HG03565 (cell line): ENCODE data around the gene FMN1.

Experiments
- ATAC-seq: cut with Tn5 transposase; IDR thresholded peaks from one replicate; pipeline ENCODE4 v1.9.1; 2021; ENCODE audit warnings: mild to moderate bottlenecking, moderate library complexity; ENCODE audit not compliant: unreplicated experiment

Gene FMN1

DNA sequence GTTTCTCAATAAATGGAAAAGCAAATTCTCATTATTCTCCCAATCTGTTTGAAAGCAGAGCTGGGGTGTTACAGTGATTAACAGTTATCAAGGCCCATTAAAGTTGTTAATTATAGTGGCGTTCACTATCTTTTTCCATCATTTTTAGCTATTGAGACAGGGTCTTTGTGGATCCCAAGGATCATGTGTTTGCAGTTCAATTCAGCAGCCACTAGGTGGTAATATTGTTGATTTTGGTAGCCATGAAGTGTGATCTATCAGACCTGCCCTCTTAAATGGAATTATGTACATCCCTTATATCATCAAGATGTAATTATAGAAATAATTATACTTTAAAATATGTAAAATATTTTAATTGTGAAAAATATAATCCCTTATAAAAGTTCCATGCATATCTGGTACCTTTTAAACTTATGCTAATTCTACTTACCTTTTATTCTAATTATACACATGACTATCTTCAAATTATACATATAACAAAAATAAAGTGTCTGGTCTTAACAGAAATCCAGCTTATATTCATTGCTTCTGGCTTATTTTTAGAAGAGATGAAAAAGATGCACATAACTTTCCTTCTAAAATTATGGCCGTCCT, 350.3 kb downstream of the FMN1 start:
- no peak for ATAC-seq

DNA sequence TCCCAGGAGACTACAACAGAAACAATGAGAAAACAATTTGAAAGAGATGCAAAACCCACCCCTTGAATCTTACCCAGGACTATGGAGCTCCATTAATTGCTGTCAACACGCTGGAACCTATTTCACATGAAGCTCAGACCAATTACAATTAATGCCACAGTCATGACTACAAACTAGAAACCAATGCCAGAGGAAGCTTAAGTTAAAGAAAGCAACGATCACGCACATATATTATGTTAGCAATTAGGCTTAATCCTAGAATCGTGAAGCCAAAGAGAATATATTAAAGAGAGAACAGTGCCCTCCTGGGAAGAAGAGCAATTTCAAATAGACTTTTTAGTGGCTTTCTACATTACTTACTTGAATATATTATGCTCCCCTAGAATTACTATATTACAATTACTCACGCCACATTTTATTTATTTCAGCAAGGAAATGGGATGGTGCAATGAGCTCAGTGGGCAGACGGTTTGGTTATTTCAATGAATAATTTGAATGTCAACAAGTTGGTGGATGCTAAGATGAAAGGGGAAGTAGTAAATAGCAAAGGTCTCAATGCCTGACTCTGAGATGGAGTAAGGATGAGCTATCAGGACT, 351.2 kb downstream of the FMN1 start:
- no peak for ATAC-seq

DNA sequence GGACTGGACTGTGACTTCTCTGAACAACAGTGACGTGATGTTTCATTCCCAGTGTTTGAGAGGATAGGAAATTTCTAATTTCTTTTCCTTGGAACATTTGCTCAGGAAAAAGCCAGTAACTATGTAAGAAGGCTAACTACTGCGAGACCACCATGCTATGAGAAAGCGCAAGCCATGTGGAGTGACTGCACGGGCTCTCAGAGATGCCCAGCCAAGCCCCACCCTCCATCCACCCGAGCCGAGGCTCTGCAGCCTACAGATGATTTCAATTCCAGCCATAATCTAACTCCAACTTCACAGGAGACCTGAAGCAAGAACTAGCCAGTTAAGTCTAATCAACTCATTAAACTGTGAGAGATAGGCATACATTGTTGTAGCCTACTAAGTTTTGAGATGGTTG, 352.4 kb downstream of the FMN1 start:
- no peak for ATAC-seq

DNA sequence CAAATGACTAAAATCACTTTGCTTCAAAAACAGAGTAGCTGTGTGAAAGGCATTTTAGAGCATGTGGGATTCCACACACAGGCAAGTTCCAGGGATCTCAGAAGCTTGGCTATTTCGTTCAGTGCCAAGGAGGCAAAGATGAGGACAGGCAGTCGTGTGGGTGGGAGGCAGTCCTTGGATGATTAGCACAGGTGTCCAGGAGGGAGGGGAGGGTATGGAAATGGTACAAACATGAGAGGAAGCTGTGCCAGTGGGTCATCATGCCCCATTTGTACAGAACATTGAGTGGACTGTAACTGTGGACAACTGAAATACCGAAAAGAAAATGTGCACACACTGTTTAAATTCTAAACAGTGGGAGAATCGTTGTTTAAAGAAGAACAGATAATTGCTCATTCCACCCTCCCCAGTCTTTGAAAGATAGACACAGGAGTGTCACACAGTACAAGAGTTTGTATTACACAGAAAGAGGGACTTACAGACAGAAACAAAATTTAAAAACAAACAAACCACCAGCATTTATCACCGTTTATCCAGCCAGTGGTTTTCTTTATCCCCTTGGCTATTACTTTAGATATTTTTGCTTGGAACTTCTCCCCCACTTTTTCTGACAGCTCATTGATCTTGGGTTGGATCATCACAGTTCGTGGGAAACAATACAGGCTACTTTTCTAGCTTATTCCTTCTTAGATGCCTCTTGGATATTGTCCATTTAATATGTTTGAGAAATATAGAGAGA, 353.8 kb downstream of the FMN1 start:
- no peak for ATAC-seq

DNA sequence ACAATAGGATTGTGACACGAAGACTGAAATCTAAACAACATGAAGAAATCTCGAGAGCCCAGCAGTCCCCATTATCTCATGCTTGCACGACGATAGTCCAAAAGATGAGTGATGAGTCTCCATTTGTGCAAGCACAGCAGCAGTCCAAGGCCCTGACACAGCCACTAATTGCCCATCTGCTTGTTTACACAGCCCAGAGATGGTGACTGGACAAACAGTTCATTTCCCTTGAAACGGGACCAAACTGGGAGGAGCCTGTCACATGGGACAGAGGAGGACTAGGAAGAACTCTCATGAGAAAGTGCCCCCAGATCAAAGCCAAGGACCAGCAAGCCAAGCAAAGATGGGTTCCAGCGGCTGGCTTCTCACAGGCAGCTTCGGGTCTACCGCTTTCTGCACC, 355.7 kb downstream of the FMN1 start:
- ATAC-seq, result no peak

DNA sequence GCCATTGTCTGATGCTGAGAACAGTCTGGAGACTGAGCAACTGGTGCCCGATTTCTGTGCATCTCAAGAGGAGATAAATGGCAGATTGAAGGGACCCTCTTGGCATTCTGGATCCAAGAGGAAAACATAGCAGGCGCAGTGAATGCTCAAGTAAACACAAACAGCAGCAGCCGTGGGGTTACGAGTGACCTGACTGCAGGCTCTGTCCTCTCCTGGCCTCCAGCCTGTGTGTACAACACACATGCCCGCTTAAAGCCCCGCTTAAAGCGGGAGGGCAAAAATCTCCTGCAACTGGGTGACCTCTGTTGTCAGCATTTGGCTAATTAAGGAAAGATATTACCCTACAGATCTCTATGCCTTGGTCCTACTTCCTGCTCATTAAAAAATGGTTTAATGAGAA, 356.2 kb downstream of the FMN1 start:
- no peak for ATAC-seq

DNA sequence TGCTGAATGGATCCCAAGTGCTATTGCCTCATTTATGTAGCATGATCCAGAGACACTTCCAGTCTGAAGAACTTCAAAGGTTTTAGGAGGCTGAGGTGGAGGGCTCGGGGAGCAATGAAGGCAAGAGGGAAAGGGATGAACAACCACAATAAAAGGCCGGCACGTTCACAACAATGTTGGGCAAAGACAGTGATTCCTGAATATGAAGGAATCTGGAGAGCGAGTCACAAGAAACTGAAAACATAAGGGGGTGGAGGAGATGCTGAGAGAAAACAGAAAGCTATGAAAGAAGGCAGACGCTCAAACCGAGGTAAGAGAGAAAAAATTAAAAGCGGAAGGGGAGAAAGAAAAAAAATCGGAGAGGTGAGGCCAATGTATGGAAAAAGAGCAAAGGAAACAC, 356.6 kb downstream of the FMN1 start:
- ATAC-seq, result no peak

DNA sequence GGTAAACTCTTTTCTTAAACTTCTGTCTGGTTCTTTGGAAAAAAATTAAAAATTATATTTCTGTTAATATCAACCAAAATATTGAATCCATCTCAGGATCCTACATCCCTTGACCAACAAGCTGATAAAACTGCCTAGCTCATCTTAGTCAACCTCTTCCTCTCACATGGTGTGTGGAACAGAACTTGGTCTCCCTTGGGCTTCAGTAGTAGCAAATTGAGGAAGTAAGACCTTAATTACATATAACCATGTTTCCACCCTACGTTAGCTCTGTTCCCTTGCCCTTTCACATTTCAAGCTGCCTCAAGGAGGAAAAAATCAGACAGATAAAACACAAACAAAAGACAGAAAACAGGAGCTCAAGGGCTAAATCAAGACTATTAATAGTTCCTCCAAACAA, 360.4 kb downstream of the FMN1 start:
- ATAC-seq, result peak; percentile 93

DNA sequence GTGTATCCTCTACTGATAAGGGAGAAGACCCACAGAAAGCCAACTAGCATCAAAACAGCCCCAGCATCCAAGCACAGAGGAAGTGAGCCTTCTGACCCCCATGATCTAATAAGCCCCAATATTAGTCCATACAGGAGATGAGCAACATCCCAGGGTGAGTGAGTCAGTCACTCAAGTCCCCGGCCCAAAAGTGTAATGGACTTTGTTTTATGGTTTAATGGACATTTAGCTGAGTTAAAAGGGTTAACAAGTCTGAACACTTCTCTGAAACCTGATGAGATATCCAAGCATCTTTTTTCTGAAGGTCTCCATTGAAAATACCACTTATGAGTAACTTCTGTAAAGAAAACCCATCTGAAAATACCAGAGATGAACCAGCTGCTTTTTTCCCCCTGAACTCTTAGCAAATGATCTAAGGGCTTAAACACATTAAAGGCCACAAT, 361.1 kb downstream of the FMN1 start:
- ATAC-seq, result no peak

DNA sequence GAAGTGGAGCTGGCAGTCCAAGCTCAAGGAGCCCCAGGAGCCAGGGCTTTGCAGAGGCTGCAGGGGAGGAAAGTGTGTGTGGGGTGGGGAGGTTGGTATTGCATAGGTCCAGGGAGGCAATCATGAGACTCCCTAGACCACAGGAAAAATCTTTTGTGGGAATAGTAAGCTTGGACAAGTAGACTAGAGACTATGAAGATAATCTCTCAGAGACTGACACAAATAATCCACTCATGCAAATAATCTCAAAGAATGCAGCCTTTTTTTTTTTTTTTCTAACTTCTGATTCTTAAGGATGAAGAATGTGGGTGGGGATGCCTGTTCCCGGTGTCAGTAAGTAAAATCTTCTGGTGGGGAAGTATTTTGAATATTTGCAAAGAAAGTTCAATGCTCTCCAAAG, 363.0 kb downstream of the FMN1 start:
- ATAC-seq, result no peak

DNA sequence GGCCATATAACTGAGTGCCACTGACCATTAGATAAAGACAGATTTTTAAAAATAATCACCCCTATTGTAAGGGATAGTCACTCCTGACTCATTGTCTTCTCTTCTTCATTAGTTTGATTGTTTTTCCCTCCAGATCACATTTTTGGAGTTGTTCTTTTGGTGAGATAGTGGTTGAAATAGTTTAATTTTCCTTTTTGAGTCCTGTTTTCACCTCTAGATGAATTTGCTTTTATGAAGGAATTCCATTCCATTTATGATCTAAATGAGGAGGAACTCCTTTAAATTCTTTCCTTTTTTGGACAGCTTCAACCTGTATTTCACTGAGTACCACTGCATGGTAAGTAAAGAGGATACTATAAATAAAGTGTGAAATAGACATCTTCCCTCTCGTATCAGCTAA, 364.3 kb downstream of the FMN1 start:
- no peak for ATAC-seq

DNA sequence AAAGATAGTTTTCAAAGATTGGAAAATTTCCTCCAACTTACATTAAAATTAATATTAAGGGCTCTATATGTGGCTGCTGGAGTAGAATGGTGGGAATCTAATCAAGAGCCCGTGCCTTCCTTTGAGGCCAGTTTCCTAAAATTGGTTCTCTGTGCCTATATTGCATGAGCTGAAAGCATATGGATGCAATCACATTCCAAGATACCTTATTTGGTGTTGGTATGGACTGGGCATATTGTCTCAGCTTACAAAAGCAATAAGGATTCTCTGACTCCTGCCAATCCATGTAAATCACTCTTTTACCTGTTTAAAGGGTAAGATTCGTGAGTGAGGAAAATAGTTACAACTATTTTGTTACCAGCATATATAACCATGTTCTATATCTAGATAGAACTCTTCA, 365.1 kb downstream of the FMN1 start:
- no peak for ATAC-seq

DNA sequence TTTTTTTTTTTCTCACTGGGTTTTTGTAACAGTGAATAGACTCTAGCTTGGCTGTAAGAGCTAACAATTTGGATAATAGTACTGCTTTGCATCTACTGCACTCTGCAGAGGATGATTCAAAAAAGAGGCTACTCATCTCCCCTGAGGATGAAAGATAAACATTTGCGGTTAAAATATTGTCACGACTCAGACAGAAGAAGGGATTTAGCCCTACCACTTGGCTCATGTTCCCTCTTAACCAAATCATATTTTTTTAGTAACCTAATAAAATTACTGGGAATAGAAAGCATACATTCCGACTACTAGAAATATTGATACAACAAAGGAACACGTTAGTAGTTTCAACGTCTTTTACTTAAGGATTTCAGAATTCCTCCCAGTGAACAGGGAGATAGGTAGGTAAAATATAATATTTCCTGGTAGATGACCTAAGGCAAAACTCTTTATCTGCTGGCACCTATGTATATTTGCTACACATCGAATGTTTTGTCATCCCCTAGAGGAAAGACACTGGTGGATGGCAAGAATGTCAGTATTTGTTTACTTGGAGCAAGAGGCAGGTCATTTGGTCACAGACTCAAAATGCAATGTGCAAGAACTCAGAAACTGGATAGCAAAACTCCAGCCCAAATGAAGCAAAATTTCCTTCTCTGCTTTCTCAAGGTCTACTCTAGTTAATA, 365.9 kb downstream of the FMN1 start:
- no peak for ATAC-seq

DNA sequence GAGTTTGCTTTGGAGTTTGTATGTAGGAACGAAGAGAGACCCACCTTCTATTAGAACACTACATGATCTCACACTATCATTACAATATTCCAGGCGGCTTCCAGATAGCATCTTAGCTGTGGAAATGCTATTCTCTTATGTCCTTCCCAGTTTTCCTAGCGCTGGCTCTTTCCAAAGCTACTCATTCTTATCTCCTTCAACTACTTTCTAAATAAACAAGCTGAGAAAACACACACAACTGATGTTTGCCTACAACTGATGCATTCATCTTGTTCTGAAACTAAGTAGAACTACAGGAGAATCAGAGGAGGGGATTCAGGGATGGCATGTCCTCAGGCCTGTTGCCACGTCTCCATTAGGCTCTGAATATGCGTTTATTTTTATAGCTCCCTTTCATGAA, 367.8 kb downstream of the FMN1 start:
- no peak for ATAC-seq

DNA sequence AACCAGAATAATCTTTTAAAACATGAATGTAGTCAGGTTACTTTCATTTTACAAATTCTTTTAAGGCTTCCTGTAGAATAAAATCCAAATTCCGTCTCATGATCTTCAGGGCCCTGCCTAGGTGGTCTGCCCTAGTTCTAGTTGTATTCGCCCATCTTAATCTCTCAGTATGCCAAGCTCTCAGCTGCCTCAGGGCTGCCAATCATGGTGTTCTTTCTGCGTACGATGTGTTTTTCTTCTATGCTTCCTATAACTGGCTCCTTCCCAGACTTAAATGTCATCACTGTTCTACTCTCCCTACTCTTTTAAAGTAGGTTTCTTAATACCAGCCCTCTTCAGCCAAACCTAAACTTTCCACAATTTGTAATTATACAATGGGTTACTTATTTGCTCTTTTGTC, 369.3 kb downstream of the FMN1 start:
- no peak for ATAC-seq

DNA sequence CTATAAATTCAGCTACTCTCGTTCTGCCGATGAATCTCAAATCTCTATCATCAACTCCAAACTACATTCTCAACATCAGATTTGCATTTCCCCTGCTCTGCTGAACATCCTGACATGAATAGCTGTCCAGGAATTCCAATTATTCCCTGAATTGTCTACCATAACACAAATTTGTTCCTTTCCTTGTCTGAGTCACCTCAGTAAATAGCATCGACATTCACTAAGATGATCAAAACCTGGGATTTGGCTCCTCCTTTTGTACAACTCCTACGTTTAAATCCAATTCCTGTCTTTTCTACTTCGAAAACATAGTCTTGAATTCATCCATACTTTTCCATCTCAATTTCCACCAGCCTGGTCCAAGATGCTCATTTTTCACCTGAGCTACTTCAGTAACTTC, 369.7 kb downstream of the FMN1 start:
- ATAC-seq, result no peak

DNA sequence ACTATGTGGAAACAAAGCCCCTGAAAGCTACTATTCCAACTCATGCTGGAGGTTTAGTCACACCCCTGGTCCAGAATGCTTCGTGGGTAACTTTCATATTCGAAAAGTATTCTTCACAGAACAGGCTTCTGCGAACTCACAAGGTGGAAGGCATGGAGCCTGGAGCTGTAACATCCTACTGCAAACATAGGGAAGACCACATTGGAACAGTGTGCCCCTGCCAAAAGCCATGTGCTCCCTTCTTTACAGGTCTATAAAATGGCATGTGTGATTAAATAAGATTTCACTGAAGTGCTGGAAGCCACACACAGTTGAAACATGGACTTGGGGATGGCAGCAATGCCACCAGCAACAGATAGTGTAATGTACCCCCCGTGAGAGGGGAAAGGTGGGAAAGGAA, 370.8 kb downstream of the FMN1 start:
- no peak for ATAC-seq

DNA sequence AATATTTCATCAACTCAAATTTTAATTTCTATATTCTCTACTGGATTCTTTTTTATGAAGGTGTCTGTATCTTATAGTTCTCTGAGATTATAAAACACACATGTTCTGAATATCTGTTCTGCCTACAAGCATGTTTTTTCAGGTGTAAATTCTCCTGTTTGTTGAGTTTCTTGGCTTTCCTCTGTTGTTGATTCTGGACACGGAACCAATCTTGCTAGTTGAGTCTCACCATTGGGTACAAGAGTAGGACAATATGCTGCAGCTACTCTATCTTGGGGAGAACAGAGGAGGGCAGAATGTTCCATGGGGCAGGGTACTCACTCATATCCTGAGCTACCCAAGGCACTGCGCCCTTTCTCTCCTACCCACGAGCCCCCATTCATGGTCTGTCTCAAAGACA, 371.8 kb downstream of the FMN1 start:
- no peak for ATAC-seq

DNA sequence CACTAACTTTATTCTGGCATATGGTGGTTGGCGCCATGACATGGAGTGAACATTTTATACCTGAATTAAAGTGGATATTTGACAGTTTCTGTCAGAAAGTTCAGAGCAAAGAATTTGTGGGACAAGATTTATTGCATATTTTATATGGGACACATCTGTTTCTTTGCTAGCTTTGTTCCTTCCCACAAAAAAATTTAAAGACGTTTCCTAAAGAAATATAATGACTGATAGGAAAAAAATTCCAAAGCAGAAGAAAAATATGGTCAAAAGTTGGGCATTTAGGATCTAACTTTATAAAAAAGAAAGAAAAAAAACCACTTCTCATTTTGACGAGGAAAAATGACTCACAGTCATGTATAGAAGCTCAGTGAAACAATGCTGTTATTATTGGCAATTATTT, 375.1 kb downstream of the FMN1 start:
- ATAC-seq, result no peak

DNA sequence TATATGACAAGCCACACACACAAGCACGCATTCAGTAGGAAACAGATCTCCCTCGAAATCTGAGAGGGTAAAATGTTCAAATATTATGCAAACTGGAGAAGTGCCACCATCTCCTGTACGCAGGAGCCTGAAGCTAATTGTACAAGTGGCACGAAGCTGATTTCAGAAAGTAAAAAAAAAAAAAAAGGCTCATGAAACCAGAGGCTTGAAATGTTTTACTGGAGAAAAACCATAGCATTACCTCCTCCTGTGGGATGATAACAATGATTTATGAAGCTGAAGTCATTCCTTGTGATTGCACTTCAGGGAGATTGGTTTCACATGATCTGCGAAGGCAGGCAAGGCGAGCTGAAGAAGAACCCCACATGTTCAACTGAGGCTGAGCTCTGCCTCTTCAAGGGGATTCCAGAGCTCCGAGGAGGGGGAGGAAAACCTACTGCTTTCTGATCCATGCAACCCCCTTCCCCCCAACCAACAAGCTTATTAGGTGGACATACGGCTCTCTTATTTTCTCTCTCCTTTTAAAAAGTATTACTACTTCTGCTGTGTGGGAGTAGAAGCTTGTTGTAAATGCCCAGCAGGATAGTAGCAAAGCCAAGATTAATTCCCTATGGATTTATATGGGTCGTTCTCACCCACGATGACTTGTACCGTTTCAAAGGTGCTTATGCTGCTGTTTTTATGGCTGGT, 375.6 kb downstream of the FMN1 start:
- ATAC-seq, result no peak

DNA sequence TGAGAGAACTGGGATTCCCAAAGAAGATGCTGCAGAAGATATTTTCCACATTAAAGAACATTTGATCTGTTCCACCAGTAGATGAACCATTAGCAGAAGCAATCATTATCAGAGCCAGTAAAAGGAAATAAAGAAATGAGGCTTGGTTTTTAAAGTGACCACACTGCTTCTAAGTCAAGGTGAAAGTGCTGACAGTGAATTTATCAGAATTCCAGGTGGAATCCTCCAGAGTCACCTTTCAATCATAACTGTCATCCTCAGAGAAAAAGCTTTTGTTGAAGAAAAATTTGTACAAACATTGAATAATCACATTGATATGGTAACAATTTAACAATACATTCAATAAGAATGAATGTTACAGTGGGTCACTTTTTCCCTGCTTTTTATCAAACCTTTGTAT, 376.9 kb downstream of the FMN1 start:
- ATAC-seq, result no peak
